Liver (tissue), 3 donors: Measurements from ENCODE around the gene NAALADL1.

Experiments
- GABPA ChIP-seq, 2 donors: IDR thresholded peaks in 1 of 2; conservative IDR thresholded peaks in 1 of 2; 2 replicates each; pipeline ENCODE4 v1.6.1; 2016; ENCODE audit warnings: antibody characterized with exemption in 2 of 2, mild to moderate bottlenecking in 1 of 2, moderate library complexity in 1 of 2
- JUND ChIP-seq, 2 donors: IDR thresholded peaks; 2 replicates each; pipeline ENCODE4 v1.6.1; 2016; ENCODE audit warnings: antibody characterized with exemption in 2 of 2
- MAX ChIP-seq: IDR thresholded peaks from 2 replicates; pipeline ENCODE4 v1.6.1; 2016; ENCODE audit warnings: antibody characterized with exemption
- RAD21 ChIP-seq, 2 donors: IDR thresholded peaks; 2 replicates each; pipeline ENCODE4 v1.6.1; 2016; ENCODE audit warnings: antibody characterized with exemption in 2 of 2, mild to moderate bottlenecking in 2 of 2
- REST ChIP-seq: IDR thresholded peaks from 2 replicates; pipeline ENCODE4 v1.6.1; 2016; ENCODE audit warnings: antibody characterized with exemption, mild to moderate bottlenecking
- RXRA ChIP-seq, 2 donors: IDR thresholded peaks; 2 replicates each; pipeline ENCODE4 v1.6.1; 2017 to 2018; ENCODE audit warnings: antibody characterized with exemption in 2 of 2, mild to moderate bottlenecking in 1 of 2
- SP1 ChIP-seq: IDR thresholded peaks from 2 replicates; pipeline ENCODE4 v1.6.1; 2018; ENCODE audit warnings: antibody characterized with exemption, mild to moderate bottlenecking
- TAF1 ChIP-seq: conservative IDR thresholded peaks from 2 replicates; pipeline ENCODE4 v1.6.1; 2016; ENCODE audit warnings: antibody characterized with exemption, mild to moderate bottlenecking
- YY1 ChIP-seq: IDR thresholded peaks from 2 replicates; pipeline ENCODE4 v1.6.1; 2016; ENCODE audit warnings: antibody characterized with exemption, mild to moderate bottlenecking
- ZBTB33 ChIP-seq: IDR thresholded peaks from 2 replicates; pipeline ENCODE4 v1.6.1; 2016; ENCODE audit warnings: antibody characterized with exemption
- TF ChIP-seq, protein P1 (sequence below): fragments of 150-350 bp; IDR thresholded peaks from 2 replicates; pipeline ENCODE4 v1.5.1; 2017; ENCODE audit warnings: improper control_type of control experiment, low read depth, low read length; ENCODE audit not compliant: missing input control
- donor health status: healthy.
- donor health status: healthy.

DNA sequence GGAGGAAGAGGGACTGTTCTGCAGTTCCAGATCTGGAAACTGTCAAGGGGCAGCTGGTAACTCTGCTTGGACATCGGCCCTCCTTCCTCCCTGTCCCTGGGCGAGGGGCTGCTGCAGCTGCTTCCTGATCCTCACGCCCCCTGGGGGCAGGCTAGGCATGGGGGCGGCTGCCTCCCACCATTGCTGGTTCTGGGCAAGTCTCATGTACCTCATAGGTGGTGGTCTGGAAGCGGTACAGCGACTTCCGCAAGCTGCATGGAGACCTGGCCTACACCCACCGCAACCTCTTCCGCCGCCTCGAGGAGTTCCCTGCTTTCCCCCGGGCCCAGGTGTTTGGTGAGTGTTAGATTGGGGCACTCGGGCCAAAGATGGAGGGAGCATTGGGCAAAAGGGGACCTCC is 26.1 kb downstream of the NAALADL1 start:
- TF ChIP-seq, protein P1, sequence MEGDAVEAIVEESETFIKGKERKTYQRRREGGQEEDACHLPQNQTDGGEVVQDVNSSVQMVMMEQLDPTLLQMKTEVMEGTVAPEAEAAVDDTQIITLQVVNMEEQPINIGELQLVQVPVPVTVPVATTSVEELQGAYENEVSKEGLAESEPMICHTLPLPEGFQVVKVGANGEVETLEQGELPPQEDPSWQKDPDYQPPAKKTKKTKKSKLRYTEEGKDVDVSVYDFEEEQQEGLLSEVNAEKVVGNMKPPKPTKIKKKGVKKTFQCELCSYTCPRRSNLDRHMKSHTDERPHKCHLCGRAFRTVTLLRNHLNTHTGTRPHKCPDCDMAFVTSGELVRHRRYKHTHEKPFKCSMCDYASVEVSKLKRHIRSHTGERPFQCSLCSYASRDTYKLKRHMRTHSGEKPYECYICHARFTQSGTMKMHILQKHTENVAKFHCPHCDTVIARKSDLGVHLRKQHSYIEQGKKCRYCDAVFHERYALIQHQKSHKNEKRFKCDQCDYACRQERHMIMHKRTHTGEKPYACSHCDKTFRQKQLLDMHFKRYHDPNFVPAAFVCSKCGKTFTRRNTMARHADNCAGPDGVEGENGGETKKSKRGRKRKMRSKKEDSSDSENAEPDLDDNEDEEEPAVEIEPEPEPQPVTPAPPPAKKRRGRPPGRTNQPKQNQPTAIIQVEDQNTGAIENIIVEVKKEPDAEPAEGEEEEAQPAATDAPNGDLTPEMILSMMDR: no peak
- TF ChIP-seq RXRA (IDR thresholded peaks at IDR 0.05): no peak
- no peak for TF ChIP-seq GABPA (IDR thresholded peaks at IDR 0.05 in 1 of 2, conservative IDR thresholded peaks at IDR 0.05 in 1 of 2)
- no peak for TF ChIP-seq TAF1
- no peak for TF ChIP-seq JUND (IDR thresholded peaks at IDR 0.05)
- TF ChIP-seq MAX: no peak
- TF ChIP-seq RAD21 (IDR thresholded peaks at IDR 0.05): no peak
- TF ChIP-seq ZBTB33: no peak
- no peak for TF ChIP-seq REST
- TF ChIP-seq YY1: no peak
- TF ChIP-seq SP1: no peak
